NCI-H2081 treated with DMSO at 0.1 percent for 48 hours (cell line): ENCODE results near the gene EPHB1.

ENCODE experiments used
- DNase-seq: peaks from one replicate; lab custom pipeline; 2025; lab: John Stamatoyannopoulos, UW

EPHB1 gene

GRCh38 chr3:134850761-134851160, 55.7 kb downstream of the EPHB1 start:
- no peak for DNase-seq

DNA sequence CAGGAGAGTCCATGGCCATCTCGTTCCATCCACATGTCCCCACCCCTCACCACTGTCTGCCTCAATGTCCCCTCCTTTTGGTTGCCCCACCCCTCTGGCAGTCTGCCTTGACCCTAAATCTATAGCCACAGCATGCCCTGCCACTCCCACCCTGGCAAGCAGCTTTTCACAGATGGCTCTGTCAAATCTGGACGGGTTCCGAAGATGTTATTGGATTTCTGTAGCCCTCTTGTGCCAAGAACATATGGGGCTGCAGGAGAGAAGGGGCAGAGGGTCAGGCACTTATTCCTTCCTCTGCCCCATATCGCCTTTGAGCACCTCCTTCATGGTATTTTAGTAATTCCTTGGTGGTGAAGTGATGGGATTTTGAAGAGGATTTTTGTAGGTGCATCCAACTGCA, 57.1 kb downstream of the EPHB1 start:
- DNase-seq = no peak

DNA sequence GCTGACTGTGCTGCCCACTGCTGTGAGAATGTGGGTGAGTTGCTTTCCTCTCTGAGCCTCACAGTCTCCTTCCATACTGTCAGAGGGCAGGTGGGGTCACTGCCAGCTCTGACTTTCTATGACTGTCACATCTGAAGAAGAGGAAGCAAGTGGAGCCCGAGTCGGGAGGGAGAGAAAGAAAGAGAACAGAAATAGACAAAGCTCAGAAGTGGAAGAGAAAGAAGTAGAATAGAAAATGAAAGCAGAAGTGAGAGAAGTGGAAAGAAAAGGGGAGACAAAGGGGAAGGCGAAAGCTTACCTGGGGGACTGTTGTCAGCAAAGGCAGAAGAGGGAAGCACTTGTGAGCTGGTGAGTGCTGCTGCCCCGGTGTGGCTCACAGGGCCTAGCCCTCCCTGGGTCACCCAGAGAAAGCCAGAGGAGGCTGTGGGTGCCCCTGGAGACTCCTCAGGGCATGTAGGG, 57.9 kb downstream of the EPHB1 start:
- DNase-seq = no peak

- DNase-seq = no peak
Measured at GRCh38 chr3:134854254-134854653, 59.2 kb downstream of the EPHB1 start.

DNA sequence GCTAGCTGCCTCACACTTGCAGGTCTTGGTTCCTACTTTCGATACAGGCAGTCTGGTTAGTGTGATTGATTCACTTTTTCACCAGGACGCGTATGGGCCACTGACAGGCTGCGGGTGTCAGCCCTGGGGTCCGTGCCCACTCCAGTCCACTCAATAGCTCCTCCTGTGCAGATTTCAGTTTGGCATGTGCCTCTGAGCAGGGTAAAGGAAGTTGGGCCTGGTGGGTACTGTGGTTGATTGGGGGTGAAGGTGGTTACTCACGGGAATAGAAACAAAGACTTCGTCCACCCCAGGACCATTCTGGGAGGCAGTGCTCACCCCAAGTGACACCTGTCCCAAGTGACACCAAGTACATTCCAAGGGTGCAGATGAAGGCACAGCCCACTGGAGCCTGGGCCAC, 62.3 kb downstream of the EPHB1 start:
- DNase-seq = no peak

GRCh38 chr3:134857776-134858362, 62.8 kb downstream of the EPHB1 start:
- no peak for DNase-seq

DNA sequence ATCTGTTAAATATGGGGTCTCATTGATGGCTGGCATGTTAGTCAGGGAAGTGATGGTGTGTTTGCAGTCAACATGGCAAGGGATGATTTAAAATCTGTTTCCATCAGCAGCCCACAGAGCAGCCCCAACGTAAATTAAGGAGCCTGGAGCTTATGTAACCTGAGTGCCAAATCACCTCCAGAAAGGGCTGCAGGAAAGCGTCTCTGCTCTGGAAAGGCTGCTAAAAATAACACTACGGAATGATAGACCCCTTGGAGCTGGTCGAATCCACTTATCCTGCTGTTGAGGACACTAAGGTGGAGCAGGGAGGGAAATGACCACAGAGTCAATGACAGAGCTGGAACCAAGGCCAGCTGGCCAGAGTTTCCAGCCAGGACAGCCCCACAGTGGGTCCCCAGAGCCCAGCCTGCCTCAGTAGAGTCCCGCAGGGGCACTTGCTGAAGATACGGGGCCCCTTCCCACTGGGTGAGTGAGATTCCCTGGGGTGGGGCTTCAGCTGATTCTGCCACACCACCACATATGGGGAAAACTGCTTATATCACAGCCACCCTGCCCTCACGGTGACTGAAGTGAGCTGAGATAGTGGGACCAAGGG, 63.5 kb downstream of the EPHB1 start:
- DNase-seq = peak; percentile 44

GRCh38 chr3:134859341-134859740, 64.3 kb downstream of the EPHB1 start:
- DNase-seq = no peak

- DNase-seq = no peak
Measured at GRCh38 chr3:134860141-134860540, 65.1 kb downstream of the EPHB1 start.

DNA sequence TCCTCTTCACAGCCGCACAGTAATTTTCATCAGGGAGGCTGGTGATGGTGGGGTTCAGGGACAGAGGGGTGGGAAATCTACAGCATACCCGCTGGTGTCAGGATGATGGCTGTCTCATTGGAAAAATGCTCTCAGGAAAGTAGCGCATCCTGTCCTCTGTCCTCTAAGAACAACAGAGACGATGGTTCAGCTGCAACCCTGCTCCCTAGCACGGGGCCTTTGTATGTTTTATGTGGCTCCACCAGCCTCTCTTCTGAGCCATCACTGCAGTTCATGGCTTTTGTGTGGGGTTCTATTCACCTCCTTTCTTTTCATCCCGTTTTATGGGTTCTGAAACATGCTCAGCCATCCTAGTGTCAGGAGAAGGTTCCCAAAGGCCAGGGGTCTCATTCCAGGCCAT, 68.9 kb downstream of the EPHB1 start:
- DNase-seq = no peak

DNA sequence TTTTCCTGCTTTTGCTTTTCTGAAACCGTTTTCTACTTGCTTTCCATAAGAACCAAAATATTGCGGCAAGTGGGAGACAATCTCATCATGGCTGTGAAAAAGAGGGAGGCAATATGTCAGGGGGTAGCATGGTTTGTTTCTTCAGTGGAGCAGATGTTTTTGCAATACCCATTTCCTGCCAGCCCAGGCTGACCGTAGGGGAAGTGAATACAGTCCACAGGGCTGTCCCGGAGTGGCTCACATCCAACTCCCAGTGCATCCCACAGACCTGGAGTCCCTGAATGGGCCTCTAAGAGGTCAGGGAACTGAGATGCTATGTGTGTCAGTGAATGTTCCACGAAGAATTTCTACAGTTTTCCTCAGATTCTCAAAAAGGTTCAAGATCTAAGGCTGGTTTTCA, 69.6 kb downstream of the EPHB1 start:
- DNase-seq = no peak

DNA sequence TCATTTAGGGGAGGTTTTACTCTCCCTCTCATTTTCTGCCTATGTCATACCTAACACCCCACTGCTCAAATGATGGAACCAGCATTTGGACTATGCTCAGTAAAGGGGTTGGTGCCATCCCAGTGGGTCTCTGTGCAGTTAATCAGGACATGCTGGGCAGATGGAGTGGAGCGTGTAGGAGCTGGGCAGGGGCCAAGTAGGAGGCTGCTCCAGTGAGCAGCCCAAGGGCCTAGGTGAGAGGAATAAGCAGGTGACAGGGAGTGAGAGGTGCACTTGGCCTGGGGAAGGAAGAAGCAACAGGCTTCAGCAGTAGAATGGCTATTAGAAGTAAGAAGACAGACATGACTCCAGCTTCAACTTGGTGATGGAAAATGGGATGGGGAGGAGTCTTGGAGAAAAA, 72.2 kb downstream of the EPHB1 start:
- no peak for DNase-seq

DNA sequence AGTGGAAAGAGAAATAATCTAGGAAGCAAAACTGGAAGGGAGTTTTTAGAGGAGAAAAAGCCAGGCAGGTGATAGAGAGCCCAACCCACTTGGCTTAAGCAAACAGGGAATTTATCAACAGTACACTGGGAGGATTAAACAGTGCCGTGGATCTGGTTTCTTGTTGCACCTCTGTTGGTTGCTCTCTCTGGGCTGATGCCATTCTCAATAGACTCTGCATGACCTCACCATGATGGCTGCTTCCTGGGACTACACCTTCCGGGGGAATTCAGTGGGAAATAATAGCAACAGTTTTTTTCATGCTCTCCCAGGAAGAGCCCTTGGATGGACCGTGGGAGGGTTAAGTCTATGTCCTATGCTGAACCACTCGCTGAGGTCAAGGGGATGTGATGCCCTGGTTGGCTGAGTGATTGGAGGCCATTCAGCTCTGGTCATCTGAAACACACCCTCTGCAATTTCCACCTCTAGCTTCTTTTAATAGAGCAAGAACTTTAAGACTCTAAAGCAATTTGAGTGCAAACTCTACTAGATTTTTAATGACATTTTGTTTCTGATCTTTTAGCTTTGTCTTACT, 74.2 kb downstream of the EPHB1 start:
- DNase-seq = no peak

GRCh38 chr3:134871818-134872217, 76.8 kb downstream of the EPHB1 start:
- no peak for DNase-seq

- DNase-seq = no peak
Measured at GRCh38 chr3:134872440-134873388, 77.7 kb downstream of the EPHB1 start.

DNA sequence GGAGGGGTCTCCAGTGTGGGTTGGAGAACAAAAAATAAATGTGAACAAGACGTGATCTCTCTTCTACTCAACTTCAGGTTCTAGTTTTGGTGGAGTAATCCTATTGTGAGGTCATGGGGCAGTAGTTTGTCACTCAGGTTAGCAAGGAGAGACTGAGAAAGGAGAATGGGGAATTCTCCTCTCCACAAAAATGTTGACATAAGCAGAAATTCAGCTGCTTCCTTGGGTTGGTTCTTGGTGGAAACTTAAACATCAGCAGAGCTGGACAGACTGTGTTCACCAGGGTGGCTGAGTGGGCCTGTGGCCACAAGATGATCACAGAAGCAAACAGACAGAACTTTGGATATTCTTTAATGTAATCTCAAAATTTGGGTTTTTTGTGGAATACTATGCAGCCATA, 78.7 kb downstream of the EPHB1 start:
- DNase-seq = no peak

DNA sequence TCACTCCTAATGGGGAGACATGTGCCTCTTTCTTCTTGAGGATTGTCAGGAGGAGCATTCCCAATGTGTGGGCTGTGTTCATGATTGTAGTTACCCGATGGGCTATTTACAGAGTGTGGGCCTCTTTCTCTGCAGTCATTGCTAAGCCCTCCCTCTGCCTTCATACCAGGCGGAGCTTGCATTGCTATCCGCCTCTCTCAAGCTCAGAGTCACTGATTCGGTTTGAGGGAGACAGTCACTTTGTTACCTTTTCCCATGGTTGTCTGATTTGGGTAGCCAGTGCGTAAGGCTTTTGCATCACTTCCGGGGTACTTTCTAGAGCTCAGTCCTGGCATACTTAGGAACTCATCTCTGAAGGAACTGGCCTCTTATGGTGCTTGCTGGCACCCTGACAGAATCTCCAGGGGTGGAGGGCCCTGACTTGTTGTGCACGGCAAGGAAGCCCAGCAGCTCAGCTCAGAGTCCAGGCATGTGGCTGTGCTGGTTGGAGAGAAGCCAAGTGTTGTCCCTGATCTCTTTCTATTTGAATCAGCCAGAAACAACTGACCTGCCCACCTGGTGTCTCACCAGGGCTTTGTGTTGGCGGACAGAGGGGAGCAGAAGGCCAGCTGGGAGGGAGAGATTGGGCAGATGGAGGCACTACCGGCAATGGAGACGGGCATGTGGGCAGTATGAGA, 79.8 kb downstream of the EPHB1 start:
- no peak for DNase-seq

DNA sequence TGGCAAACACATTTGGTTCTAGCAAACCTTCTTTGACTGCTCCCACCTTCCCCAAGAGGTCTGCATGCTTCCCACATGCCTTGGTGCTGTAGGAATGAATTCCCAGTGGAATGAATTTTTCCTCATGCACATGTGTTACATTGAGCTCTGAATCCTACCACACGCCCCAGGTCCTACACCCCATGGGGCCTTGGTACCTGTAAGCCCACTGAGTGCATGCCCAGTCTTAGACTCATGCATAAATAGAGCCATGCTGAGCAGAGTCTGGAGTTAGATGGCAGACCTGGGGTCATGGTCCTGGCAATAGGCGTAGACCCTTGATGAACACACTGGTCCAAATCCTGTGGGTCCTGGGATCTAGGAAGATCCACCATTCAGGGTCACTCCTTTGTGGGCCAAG, 81.8 kb downstream of the EPHB1 start:
- DNase-seq = no peak

- no peak for DNase-seq
Measured at GRCh38 chr3:134877788-134878187, 82.7 kb downstream of the EPHB1 start.

- no peak for DNase-seq
Measured at GRCh38 chr3:134879990-134880389, 84.9 kb downstream of the EPHB1 start.

DNA sequence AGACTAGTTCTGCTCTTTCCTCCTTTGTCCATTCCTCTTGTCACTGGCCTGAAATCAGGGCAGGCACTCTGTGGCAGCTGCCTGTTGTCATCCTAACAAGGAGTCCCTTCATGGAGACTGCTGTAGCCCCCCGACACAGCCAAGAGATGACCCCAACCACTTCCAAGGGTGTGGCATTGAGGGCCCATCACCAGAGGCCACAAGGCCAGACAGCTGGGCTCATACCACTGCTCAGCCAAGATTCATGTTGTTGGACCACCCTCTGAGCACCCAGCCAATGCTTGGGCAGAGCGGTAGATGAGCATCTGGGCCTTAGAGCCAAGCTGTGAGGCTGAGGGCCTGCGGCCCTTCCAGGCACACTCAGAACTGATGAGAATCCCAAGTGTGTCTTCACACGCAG, 85.4 kb downstream of the EPHB1 start:
- no peak for DNase-seq

- no peak for DNase-seq
Measured at GRCh38 chr3:134881305-134881704, 86.2 kb downstream of the EPHB1 start.
